Keratinocyte (primary cell): ENCODE measurements around the gene STRN3. TPM values are rescaled to one million over a fixed set of nuclear protein-coding genes. Genes with fewer than 3 reads are reported as not detected.

Experiments used
- DNase-seq: peaks from one replicate; pipeline ENCODE4 v3.0.0-alpha.2; 2011; ENCODE audit warnings: low read depth, missing footprints, low spot score
- FAIRE-seq: peaks from 2 replicates; lab custom pipeline; 2011; peaks lifted over from hg19 to GRCh38; lab: Jason Lieb, UNC
- H2AFZ ChIP-seq: 2 replicates; pipeline ENCODE4 v1.6.0; 2012; ENCODE audit warnings: low read length, control low read depth, inconsistent platforms; ENCODE audit not compliant: control insufficient read depth
- H3K27ac ChIP-seq: 2 replicates; pipeline ENCODE4 v1.5.1; 2011; ENCODE audit warnings: low read length; ENCODE audit not compliant: control insufficient read depth, insufficient read depth
- H3K27me3 ChIP-seq: 3 replicates; pipeline ENCODE4 v1.6.0; 2011; ENCODE audit warnings: low read length; ENCODE audit not compliant: control insufficient read depth, insufficient read depth; ENCODE audit errors: extremely low read depth
- H3K36me3 ChIP-seq, 2 experiments: 2 replicates in 1 of 2; 3 replicates in 1 of 2; pipeline ENCODE4 v1.5.1; 2011; ENCODE audit warnings: low read length in 2 of 2, mild to moderate bottlenecking in 1 of 2; ENCODE audit not compliant: control insufficient read depth in 2 of 2, insufficient read depth in 2 of 2; ENCODE audit errors: extremely low read depth in 1 of 2
- H3K4me1 ChIP-seq: 3 replicates; pipeline ENCODE4 v1.5.1; 2011; ENCODE audit warnings: low read length; ENCODE audit not compliant: control insufficient read depth, insufficient read depth; ENCODE audit errors: extremely low read depth
- H3K4me2 ChIP-seq: 3 replicates; pipeline ENCODE4 v1.6.0; 2011; ENCODE audit warnings: low read depth, low read length; ENCODE audit not compliant: control insufficient read depth, insufficient read depth; ENCODE audit errors: extremely low read depth
- H3K4me3 ChIP-seq, 3 experiments: fragments of 200-600 bp in 1 of 3; sonication (generic) in 1 of 3; 2 replicates in 2 of 3; 3 replicates in 1 of 3; pipeline ENCODE4 v1.5.1; 2011 to 2016; ENCODE audit warnings: low read length in 3 of 3, mild to moderate bottlenecking in 3 of 3, control low read depth in 2 of 3, inconsistent platforms in 1 of 3, low read depth in 1 of 3, mixed read lengths in 1 of 3, mixed run types in 1 of 3, moderate library complexity in 1 of 3; ENCODE audit not compliant: control insufficient read depth in 2 of 3, insufficient read depth in 2 of 3; ENCODE audit errors: extremely low read depth in 1 of 3
- H3K79me2 ChIP-seq: 2 replicates; pipeline ENCODE4 v1.6.0; 2012; ENCODE audit warnings: low read length; ENCODE audit not compliant: control insufficient read depth, insufficient read depth
- H3K9ac ChIP-seq: 3 replicates; pipeline ENCODE4 v1.6.0; 2011; ENCODE audit warnings: low read length; ENCODE audit not compliant: control insufficient read depth, insufficient read depth; ENCODE audit errors: extremely low read depth
- H3K9me1 ChIP-seq: 3 replicates; pipeline ENCODE4 v1.6.0; 2011; ENCODE audit warnings: low read length; ENCODE audit not compliant: control insufficient read depth, insufficient read depth; ENCODE audit errors: extremely low read depth
- H3K9me3 ChIP-seq: 2 replicates; pipeline ENCODE4 v1.5.1; 2012; ENCODE audit warnings: low read depth, low read length; ENCODE audit not compliant: control insufficient read depth
- H4K20me1 ChIP-seq: 3 replicates; pipeline ENCODE4 v1.6.0; 2011; ENCODE audit warnings: low read length; ENCODE audit not compliant: control insufficient read depth, insufficient read depth; ENCODE audit errors: extremely low read depth
- CTCF ChIP-seq, 3 experiments: IDR thresholded peaks in 1 of 3; conservative IDR thresholded peaks in 1 of 3; optimal IDR thresholded peaks in 1 of 3; 2 replicates in 2 of 3; 3 replicates in 1 of 3; pipeline versions ENCODE3 to v1.5.1; 2011; ENCODE audit warnings: low read length in 3 of 3, mild to moderate bottlenecking in 3 of 3, moderate library complexity in 2 of 3, control low read depth in 1 of 3, inconsistent platforms in 1 of 3; ENCODE audit not compliant: insufficient read depth in 2 of 3; ENCODE audit errors: extremely low read depth in 1 of 3
- EZH2 ChIP-seq: IDR thresholded peaks from one replicate; pipeline ENCODE4 v1.6.1; 2012; ENCODE audit warnings: inconsistent platforms, mild to moderate bottlenecking, low read length, moderate library complexity
- dilution Hi-C: fragments of 300-500 bp; cut with MboI; formaldehyde crosslinking; loops from one replicate; pipeline ENCODE4 v1.7.0; 2020; ENCODE audit warnings: low sequenced_read_pairs; ENCODE audit not compliant: extremely low pct_ligation_motif_present
- polyA plus RNA-seq, 5 experiments: library from polyadenylated mRNA; depleted of rRNA in 3 of 5; stranded (reverse) in 3 of 5; stranded (forward) in 1 of 5; unstranded in 1 of 5; fragments of >200 nt; gene quantifications; 1 replicate in 1 of 5; 2 replicates in 3 of 5; 3 replicates in 1 of 5; pipeline versions ENCODE4 v1.2.1 to v1.2.3, GENCODE V29; 2011 to 2012; ENCODE audit warnings: missing spikeins in 2 of 5, low read depth in 1 of 5, low replicate concordance in 1 of 5

Gene STRN3
- polyA plus RNA-seq, 1 donor (not counting 4 experiments of a cell fraction or from before 2014, with no cell fraction given), result 38.1 TPM

- Histone ChIP-seq H3K9me1 (no peaks in the 10 kb centered on the region), H3K36me3 (peaks cover 3 to 23% of the 10 kb centered on the region in 2 experiments), H2AFZ (no peak overlapping the region), H3K79me2 (peaks cover 86% of the 10 kb centered on the region), H3K27me3 (no peaks in the 10 kb centered on the region), H3K27ac (no peak overlapping the region), H4K20me1 (peaks cover 10% of the 10 kb centered on the region), H3K9ac (no peak overlapping the region), H3K4me2 (no peak overlapping the region), H3K4me1 (no peaks in the 10 kb centered on the region), H3K9me3 (no peaks in the 10 kb centered on the region), H3K4me3 (no peak overlapping the region)
- no peak for FAIRE-seq
- TF ChIP-seq CTCF (optimal IDR thresholded peaks at IDR 0.05 in 1 of 3, IDR thresholded peaks at IDR 0.05 in 1 of 3, conservative IDR thresholded peaks at IDR 0.05 in 1 of 3; ENCODE audit: extremely low read depth in 1 of 3, insufficient read depth in 2 of 3, low read length in 3 of 3), result no peak
- TF ChIP-seq EZH2, result no peak
- DNase-seq, result no peak
- dilution Hi-C loops, result no loop called here
Measured at GRCh38 chr14:31022386-31022785, 3.8 kb downstream of the STRN3 start.

GRCh38 chr14:31021576-31021949 is 4.6 kb downstream of the STRN3 start:
- no peak overlapping the region for H3K4me2 ChIP-seq
- FAIRE-seq, result no peak
- no peak overlapping the region for H3K9ac ChIP-seq
- no peak overlapping the region for H3K4me3 ChIP-seq
- no peaks in the 10 kb centered on the region for H3K9me3 ChIP-seq
- H4K20me1 ChIP-seq, result peaks cover 10% of the 10 kb centered on the region
- TF ChIP-seq CTCF (optimal IDR thresholded peaks at IDR 0.05 in 1 of 3, IDR thresholded peaks at IDR 0.05 in 1 of 3, conservative IDR thresholded peaks at IDR 0.05 in 1 of 3; ENCODE audit: extremely low read depth in 1 of 3, insufficient read depth in 2 of 3, low read length in 3 of 3) (no peak), EZH2 (no peak)
- H3K27me3 ChIP-seq, result no peaks in the 10 kb centered on the region
- dilution Hi-C loops, result no loop called here
- H3K9me1 ChIP-seq, result no peaks in the 10 kb centered on the region
- no peak overlapping the region for H2AFZ ChIP-seq
- H3K27ac ChIP-seq, result no peak overlapping the region
- H3K4me1 ChIP-seq, result no peaks in the 10 kb centered on the region
- H3K36me3 ChIP-seq, result peaks cover 3 to 23% of the 10 kb centered on the region in 2 experiments
- no peak for DNase-seq
- H3K79me2 ChIP-seq, result peaks cover 94% of the 10 kb centered on the region
